Ammon's horn (tissue), 1 donor: Measurements from ENCODE around the gene TUBB4B.

Experiments used
- DNase-seq: peaks from one replicate; pipeline ENCODE4 v3.0.0-alpha.2; 2016; ENCODE audit warnings: low spot score

TUBB4B gene

GRCh38 chr9:137225699-137226331 lies 15.3 kb upstream of the TUBB4B start:
- no peak for DNase-seq

- no peak for DNase-seq
Measured at GRCh38 chr9:137226338-137227053, 14.6 kb upstream of the TUBB4B start.

- DNase-seq, result peak; percentile 73
Measured at GRCh38 chr9:137227054-137227852, 13.8 kb upstream of the TUBB4B start, which contains the start of gene RNF224. RNF224 (plus strand) TSS chr9:137227502; CDS start chr9:137228336, 834 bp downstream.

GRCh38 chr9:137227853-137228505 lies 13.1 kb upstream of the TUBB4B start:
- no peak for DNase-seq

- no peak for DNase-seq
Measured at GRCh38 chr9:137228506-137228967, 12.6 kb upstream of the TUBB4B start.

GRCh38 chr9:137228968-137229896 lies 11.9 kb upstream of the TUBB4B start:
- no peak for DNase-seq

GRCh38 chr9:137229903-137230704 lies 11.0 kb upstream of the TUBB4B start:
- no peak for DNase-seq

GRCh38 chr9:137230705-137231371 lies 10.2 kb upstream of the TUBB4B start, which contains the start of gene SLC34A3:
SLC34A3 (plus strand) TSS chr9:137230901; CDS start chr9:137231703, 802 bp downstream.
- no peak for DNase-seq

- no peak for DNase-seq
Measured at GRCh38 chr9:137231372-137232039, 9.6 kb upstream of the TUBB4B start.

GRCh38 chr9:137232101-137232500 lies 9.0 kb upstream of the TUBB4B start:
- DNase-seq, result no peak

GRCh38 chr9:137232510-137232909 lies 8.6 kb upstream of the TUBB4B start:
- DNase-seq, result no peak

- no peak for DNase-seq
Measured at GRCh38 chr9:137233143-137233980, 7.7 kb upstream of the TUBB4B start.

- no peak for DNase-seq
Measured at GRCh38 chr9:137234055-137234697, 6.9 kb upstream of the TUBB4B start.

- DNase-seq, result no peak
Measured at GRCh38 chr9:137234758-137235423, 6.2 kb upstream of the TUBB4B start.

- DNase-seq, result no peak
Measured at GRCh38 chr9:137235424-137236237, 5.5 kb upstream of the TUBB4B start.
